Upper lobe of right lung (tissue), 1 donor: ENCODE results near the gene GATA2. TPM values are rescaled to one million over a fixed set of nuclear protein-coding genes. Genes with fewer than 3 reads are reported as not detected.
A peak's percentile ranks its signal among the peaks of the same experiment; 100 is the strongest.

ENCODE experiments used
- ATAC-seq: fragments of 200-7000 bp; cut with Tn5 transposase; one replicate; pipeline ENCODE4 v1.9.1; 2020; ENCODE audit warnings: mild to moderate bottlenecking, moderate library complexity
- DNase-seq: peaks from one replicate; pipeline ENCODE4 v3.0.0-alpha.2; 2020
- H3K27ac ChIP-seq: fragments of 200-600 bp; one replicate; pipeline ENCODE4 v1.8.0; 2022
- H3K27me3 ChIP-seq: fragments of 200-600 bp; one replicate; pipeline ENCODE4 v1.8.0; 2022; ENCODE audit warnings: mild to moderate bottlenecking
- H3K36me3 ChIP-seq: fragments of 200-600 bp; one replicate; pipeline ENCODE4 v1.8.0; 2022
- H3K4me1 ChIP-seq: fragments of 200-600 bp; one replicate; pipeline ENCODE4 v1.8.0; 2022
- H3K4me3 ChIP-seq: fragments of 200-600 bp; one replicate; pipeline ENCODE4 v1.8.0; 2022; ENCODE audit warnings: mild to moderate bottlenecking
- H3K9me3 ChIP-seq: fragments of 200-600 bp; one replicate; pipeline ENCODE4 v1.8.0; 2022
- CTCF ChIP-seq: fragments of 200-600 bp; IDR thresholded peaks from one replicate; pipeline ENCODE4 v1.8.0; 2022; ENCODE audit warnings: antibody characterized with exemption
- intact Hi-C: fragments of 100-400 bp; cut with DNase I; formaldehyde crosslinking; loops from one replicate; pipeline ENCODE4 v1.11.0; 2022
- total RNA-seq: library from RNA; stranded (reverse); fragmentation: NEBNext Ultra II Directional; extraction: Animal tissue kit (Norgen Biotek cat#: 25700); gene quantifications from one replicate; pipeline ENCODE4 v1.2.1, GENCODE V29; 2021
- donor health status: DM: no; HTN: yes; CAD: no; lungs with severe emphysema.

The GATA2 gene
- total RNA-seq, 1 donor from 2014 or later, result 86.6 TPM

- H3K36me3 ChIP-seq, result no peaks in the 10 kb centered on the region
- H3K27me3 ChIP-seq, result peaks cover 93% of the 10 kb centered on the region
- ATAC-seq (no peak), DNase-seq (no peak)
- intact Hi-C loops, result loop anchor here (10.0 kb wide), 1 partner anchor 79 kb away; no protein-coding TSS in a partner anchor
- no peak overlapping the region for H3K4me3 ChIP-seq
- TF ChIP-seq CTCF, result no peak
- peaks cover 9% of the 10 kb centered on the region for H3K4me1 ChIP-seq
- no peak overlapping the region for H3K27ac ChIP-seq
- no peaks in the 10 kb centered on the region for H3K9me3 ChIP-seq
Observed at GRCh38 chr3:128496019-128496601, 3.1 kb upstream of the GATA2 start.

- intact Hi-C loops, result loop anchor here (10.0 kb wide), 1 partner anchor 79 kb away; no protein-coding TSS in a partner anchor
- ATAC-seq, result no peak
- no peak for DNase-seq
Observed at GRCh38 chr3:128495435-128495970, 2.5 kb upstream of the GATA2 start.

GRCh38 chr3:128494367-128494650 lies 1.3 kb upstream of the GATA2 start:
- no peak for DNase-seq
- intact Hi-C loops, result loop anchor here (10.0 kb wide), 1 partner anchor 80 kb away; no protein-coding TSS in a partner anchor
- H3K4me3 ChIP-seq, result no peak overlapping the region
- no peaks in the 10 kb centered on the region for H3K9me3 ChIP-seq
- peaks cover 19% of the 10 kb centered on the region for H3K4me1 ChIP-seq
- no peak for ATAC-seq
- H3K27me3 ChIP-seq, result peaks cover 93% of the 10 kb centered on the region
- no peak overlapping the region for H3K27ac ChIP-seq
- TF ChIP-seq CTCF, result no peak
- no peaks in the 10 kb centered on the region for H3K36me3 ChIP-seq

More at GRCh38 chr3:128495435-128495970, 2.5 kb upstream of the GATA2 start:
- Histone ChIP-seq H3K36me3 (no peaks in the 10 kb centered on the region), H3K4me3 (no peak overlapping the region), H3K27ac (no peak overlapping the region), H3K4me1 (peaks cover 9% of the 10 kb centered on the region), H3K9me3 (no peaks in the 10 kb centered on the region), H3K27me3 (peaks cover 93% of the 10 kb centered on the region)
- TF ChIP-seq CTCF, result no peak

GRCh38 chr3:128493570-128494366 lies 767 bp upstream of the GATA2 start:
- Histone ChIP-seq H3K9me3 (no peaks in the 10 kb centered on the region), H3K4me3 (peak overlapping the region; percentile 60), H3K27me3 (peaks cover 93% of the 10 kb centered on the region), H3K36me3 (no peaks in the 10 kb centered on the region), H3K4me1 (peaks cover 24% of the 10 kb centered on the region), H3K27ac (no peak overlapping the region)
- intact Hi-C loops, result loop anchor here (10.0 kb wide), 1 partner anchor 81 kb away; no protein-coding TSS in a partner anchor
- TF ChIP-seq CTCF, result no peak
- ATAC-seq (no peak), DNase-seq (peak; percentile 48)

GRCh38 chr3:128491941-128492670 lies 895 bp downstream of the GATA2 start:
- Histone ChIP-seq H3K4me3 (peak overlapping the region; percentile 60), H3K9me3 (no peaks in the 10 kb centered on the region), H3K27ac (peak overlapping the region; percentile 85), H3K4me1 (peaks cover 35% of the 10 kb centered on the region), H3K27me3 (peaks cover 96% of the 10 kb centered on the region), H3K36me3 (no peaks in the 10 kb centered on the region)
- TF ChIP-seq CTCF, result no peak
- no peak for ATAC-seq
- peak; percentile 56 for DNase-seq
- intact Hi-C loops, result loop anchor here (10.0 kb wide), 1 partner anchor 83 kb away; no protein-coding TSS in a partner anchor
